ENCODE results near the gene PRDM12. TPM values are rescaled to one million over a fixed set of nuclear protein-coding genes. Genes with fewer than 3 reads are reported as not detected.

PRDM12 gene
- not detected in 2 replicates for total RNA-seq

GRCh38 chr9:130664251-130665028 is at the start of gene PRDM12:
Gene PRDM12, plus strand, starts transcription at chr9:130664594. Its CDS starts 60 bp downstream, at chr9:130664654.

GRCh38 chr9:130693426-130694191 is 29.2 kb downstream of the PRDM12 start, which contains the start of gene EXOSC2:
Gene EXOSC2, plus strand, starts transcription at chr9:130693780. Its CDS starts 12 bp downstream, at chr9:130693792.

Other genes with a start within 250 kb of the PRDM12 start
- 60.1 and 62.2 TPM in 2 replicates for gene ASS1, start 219.6 kb upstream of the PRDM12 start, total RNA-seq
- gene FUBP3, start 85.0 kb upstream of the PRDM12 start, total RNA-seq, result 32.7 and 36.4 TPM in 2 replicates
- gene EXOSC2, start 29.2 kb downstream of the PRDM12 start, total RNA-seq, result 18.6 and 25.6 TPM in 2 replicates
- gene ABL1, start 170.7 kb downstream of the PRDM12 start, total RNA-seq, result 49.6 and 58.5 TPM in 2 replicates
- not detected in 2 replicates for gene QRFP, start 232.2 kb downstream of the PRDM12 start, total RNA-seq